Epithelial cell of proximal tubule (primary cell): Measurements from ENCODE around the gene PALD1. TPM values are rescaled to one million over a fixed set of nuclear protein-coding genes. Genes with fewer than 3 reads are reported as not detected.

Experiments used
- DNase-seq: peaks from one replicate; pipeline ENCODE4 v3.0.0-alpha.2; 2011; ENCODE audit warnings: low read depth
- H3K4me3 ChIP-seq: 2 replicates; pipeline ENCODE4 v1.5.1; 2011; ENCODE audit warnings: low read depth, mild to moderate bottlenecking, low read length
- CTCF ChIP-seq: conservative IDR thresholded peaks from 2 replicates; pipeline ENCODE4 v1.5.1; 2012; ENCODE audit warnings: low read depth, mild to moderate bottlenecking, low read length
- total RNA-seq: library from RNA; depleted of rRNA; stranded (reverse); fragments of >200 nt; gene quantifications from 2 replicates; pipeline ENCODE4 v1.2.3, GENCODE V29; 2015

The PALD1 gene
- total RNA-seq, 1 donor from 2014 or later = 3.3 TPM

GRCh38 chr10:70600512-70601395, 122.2 kb downstream of the PALD1 start:
- H3K4me3 ChIP-seq = no peak overlapping the region
- DNase-seq = no peak
- TF ChIP-seq CTCF = no peak

DNA sequence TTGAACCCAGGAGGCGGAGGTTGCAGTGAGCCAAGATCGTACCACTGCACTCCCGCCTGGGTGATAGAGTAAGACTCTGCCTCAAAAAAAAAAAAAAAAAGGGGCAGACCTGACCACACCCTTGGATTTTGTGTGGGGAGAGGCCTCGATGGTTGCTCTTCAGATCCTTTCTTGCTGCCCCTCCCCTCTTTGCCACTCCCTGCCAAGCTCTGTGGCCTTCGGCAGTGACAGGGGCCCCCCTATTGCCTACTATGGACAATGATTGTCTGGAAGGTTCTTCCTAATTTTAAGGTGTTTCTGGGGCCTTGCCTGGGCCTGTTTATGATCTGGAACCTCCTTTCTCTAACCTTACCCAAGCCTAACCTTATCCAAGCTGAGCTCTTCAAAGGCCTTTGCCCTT, 123.2 kb downstream of the PALD1 start:
- no peak for DNase-seq
- no peak overlapping the region for H3K4me3 ChIP-seq
- no peak for TF ChIP-seq CTCF

- no peak for TF ChIP-seq CTCF
- DNase-seq = no peak
- no peak within 1 kb of the TSS for H3K4me3 ChIP-seq
These were observed 124.3 kb downstream of the PALD1 start, which contains the start of gene PRF1 for GRCh38 chr10:70602665-70603448. Gene PRF1 (minus strand): TSS chr10:70602741. CDS start chr10:70600902, 1,839 bp downstream.

- no peak for DNase-seq
- H3K4me3 ChIP-seq = no peak overlapping the region
- TF ChIP-seq CTCF = no peak
These were observed 124.9 kb downstream of the PALD1 start for GRCh38 chr10:70603449-70603801.

GRCh38 chr10:70604106-70604505, 125.5 kb downstream of the PALD1 start:
- H3K4me3 ChIP-seq = no peak overlapping the region
- no peak for TF ChIP-seq CTCF
- DNase-seq = no peak

GRCh38 chr10:70605161-70605560, 126.6 kb downstream of the PALD1 start:
- no peak overlapping the region for H3K4me3 ChIP-seq
- DNase-seq = no peak
- no peak for TF ChIP-seq CTCF
